K562 (cell line): ENCODE data around the gene SLC16A5. TPM values are rescaled to one million over a fixed set of nuclear protein-coding genes. Genes with fewer than 3 reads are reported as not detected.

ENCODE experiments used
- CCNT2 ChIP-seq: IDR thresholded peaks from 2 replicates; pipeline ENCODE4 v1.6.1; 2011; ENCODE audit warnings: borderline replicate concordance, low read depth, mild to moderate bottlenecking, moderate library complexity, mixed read lengths, low read length; ENCODE audit not compliant: insufficient read length; ENCODE audit errors: extremely low read depth
- GTF2B ChIP-seq: IDR thresholded peaks from 2 replicates; pipeline ENCODE4 v1.6.1; 2011; ENCODE audit not compliant: insufficient read length; ENCODE audit errors: extremely low read depth
- GTF2E2 ChIP-seq: fragments of 200-800 bp; sonication (Bioruptor generic); IDR thresholded peaks from 2 replicates; pipeline ENCODE4 v1.6.1; 2016; ENCODE audit warnings: missing genetic modification characterization, missing compliant biosample characterization
- KAT8 ChIP-seq: fragments of 450-650 bp; IDR thresholded peaks from 2 replicates; pipeline ENCODE4 v1.6.1; 2016; ENCODE audit warnings: low read depth, mild to moderate bottlenecking
- POLR2AphosphoS5 ChIP-seq: IDR thresholded peaks from 2 replicates; pipeline ENCODE4 v1.6.1; 2011; ENCODE audit warnings: mild to moderate bottlenecking, low read depth, low read length, moderate library complexity; ENCODE audit not compliant: control insufficient read depth, insufficient read depth
- RBM15 ChIP-seq: fragments of 200-400 bp; formaldehyde crosslinking; IDR thresholded peaks from 2 replicates; pipeline ENCODE4 v1.6.1; 2018; ENCODE audit warnings: mild to moderate bottlenecking, low read length, moderate library complexity; ENCODE audit not compliant: insufficient read depth
- SREBF2 ChIP-seq: sonication (generic); formaldehyde crosslinking; IDR thresholded peaks from 2 replicates; pipeline ENCODE4 v1.4.0; 2020; ENCODE audit warnings: mild to moderate bottlenecking, missing genetic modification reagents
- WHSC1 ChIP-seq: IDR thresholded peaks from one replicate; pipeline ENCODE4 v1.6.1; 2012; ENCODE audit warnings: low read length, control low read depth, inconsistent platforms
- ZBTB43 ChIP-seq: sonication (generic); formaldehyde crosslinking; IDR thresholded peaks from 2 replicates; pipeline ENCODE4 v1.8.0; 2023; ENCODE audit warnings: mild to moderate bottlenecking, missing genetic modification reagents
- ZFP30 ChIP-seq: fragments of 250-450 bp; sonication (Bioruptor Pico); IDR thresholded peaks from 2 replicates; pipeline ENCODE4 v1.8.0; 2022; ENCODE audit warnings: moderate library complexity, mild to moderate bottlenecking, inconsistent platforms, borderline replicate concordance
- ZFP36 ChIP-seq: fragments of 150-350 bp; IDR thresholded peaks from 2 replicates; pipeline ENCODE4 v1.6.1; 2018; ENCODE audit warnings: low read length, low read depth; ENCODE audit not compliant: partially characterized antibody
- ZNF175 ChIP-seq: fragments of 200-800 bp; sonication (Bioruptor generic); IDR thresholded peaks from 2 replicates; pipeline ENCODE4 v1.6.1; 2016; ENCODE audit warnings: low read depth, mild to moderate bottlenecking, missing genetic modification characterization, missing compliant biosample characterization
- ZNF407 ChIP-seq: fragments of 450-650 bp; IDR thresholded peaks from 2 replicates; pipeline ENCODE4 v1.6.1; 2016; ENCODE audit warnings: low read depth
- ZNF584 ChIP-seq: fragments of 200-800 bp; sonication (Bioruptor generic); IDR thresholded peaks from 2 replicates; pipeline ENCODE4 v1.6.1; 2016; ENCODE audit warnings: low read depth, mild to moderate bottlenecking, missing genetic modification characterization, missing compliant biosample characterization
- polyA plus RNA-seq, 8 experiments: library from polyadenylated mRNA; depleted of rRNA in 4 of 8; stranded (reverse) in 5 of 8; unstranded in 3 of 8; fragments of >200 nt; fragmentation: Nextera tagmentation in 2 of 8; fragmentation: Illumina TruSeq in 1 of 8; extraction: Ambion mirVana in 2 of 8; extraction: Trizol in 1 of 8; gene quantifications; 2 replicates each; pipeline versions ENCODE4 v1.2.1 to v1.2.3, GENCODE V29; 2011 to 2014; ENCODE audit warnings: inconsistent platforms in 1 of 8, missing spikeins in 1 of 8
- total RNA-seq, 7 experiments: library from RNA; depleted of rRNA in 6 of 7; stranded (reverse); fragments of >200 nt in 6 of 7; fragmentation: Illumina TruSeq in 2 of 7; extraction: Trizol in 2 of 7; gene quantifications; 2 replicates each; pipeline versions ENCODE4 v1.2.1 to v1.2.3, GENCODE V29; 2011 to 2021; ENCODE audit warnings: low replicate concordance in 1 of 7

Gene SLC16A5
- total and polyA plus RNA-seq, 9 of the 15 experiments (the other 6 are each of a cell fraction or from before 2014, with no cell fraction given) = 0.06 to 2.6 (median 0.91) TPM

GRCh38 chr17:75154195-75155106 is 66.7 kb downstream of the SLC16A5 start, which contains the start of gene JPT1 (continued):
- TF ChIP-seq CCNT2 = peak; percentile 48
- TF ChIP-seq ZBTB43 = no peak
- TF ChIP-seq GTF2E2 (tag) = 0 out of 2 replicates have a peak, but pooled peaks have one; percentile 42
- TF ChIP-seq POLR2AphosphoS5 = peak; percentile 98
- TF ChIP-seq SREBF2 (CRISPR knock-in tag) = no peak
- no peak for TF ChIP-seq ZFP30
- TF ChIP-seq WHSC1 = no peak
- no peak for TF ChIP-seq ZNF175 (CRISPR knock-in tag)
- TF ChIP-seq GTF2B = peak; percentile 85
- no peak for TF ChIP-seq ZNF584
- TF ChIP-seq KAT8 = no peak
- no peak for TF ChIP-seq ZNF407
- TF ChIP-seq RBM15 = peak; percentile 89; the same call in 1 of the 2 replicates
- no peak for TF ChIP-seq ZFP36
